Lung (tissue), 12 donors: ENCODE measurements around the gene SCAMP5. TPM values are rescaled to one million over a fixed set of nuclear protein-coding genes. Genes with fewer than 3 reads are reported as not detected.

ENCODE experiments used
- ATAC-seq: fragments of 200-7000 bp; cut with Tn5 transposase; one replicate; pipeline ENCODE4 v1.9.1; 2020; ENCODE audit warnings: moderate number of reproducible peaks; ENCODE audit not compliant: insufficient read depth, low FRiP score
- DNase-seq, 3 donors: peaks; one replicate each; pipeline ENCODE4 v3.0.0-alpha.2; 2013 to 2017
- H3K27ac ChIP-seq, 2 donors: one replicate each; pipeline ENCODE4 v1.5.1; 2013; ENCODE audit warnings: mild to moderate bottlenecking in 2 of 2, moderate library complexity in 2 of 2, control low read depth in 1 of 2, inconsistent platforms in 1 of 2, low read depth in 1 of 2, low read length in 1 of 2
- H3K27me3 ChIP-seq, 3 donors: one replicate each; pipeline ENCODE4 v1.5.1; 2013; ENCODE audit warnings: low read length in 2 of 3; ENCODE audit not compliant: control insufficient read depth in 3 of 3, insufficient read depth in 3 of 3
- H3K36me3 ChIP-seq, 4 donors: one replicate each; pipeline ENCODE4 v1.5.1; 2013; ENCODE audit warnings: low read length in 4 of 4, mild to moderate bottlenecking in 1 of 4, moderate library complexity in 1 of 4; ENCODE audit not compliant: control insufficient read depth in 4 of 4, insufficient read depth in 4 of 4
- H3K4me1 ChIP-seq, 5 donors: one replicate each; pipeline ENCODE4 v1.5.1; 2013; ENCODE audit warnings: low read length in 5 of 5, mild to moderate bottlenecking in 2 of 5, moderate library complexity in 1 of 5; ENCODE audit not compliant: control insufficient read depth in 5 of 5, insufficient read depth in 5 of 5
- H3K4me3 ChIP-seq: one replicate; pipeline ENCODE4 v1.5.1; 2013; ENCODE audit warnings: mild to moderate bottlenecking, control low read depth, moderate library complexity
- H3K9ac ChIP-seq, 2 donors: one replicate each; pipeline ENCODE4 v1.5.1; 2013; ENCODE audit warnings: low read length in 2 of 2, control low read depth in 1 of 2; ENCODE audit not compliant: insufficient read depth in 1 of 2
- H3K9me3 ChIP-seq, 4 donors: one replicate each; pipeline ENCODE4 v1.5.1; 2013; ENCODE audit warnings: low read length in 3 of 4, mild to moderate bottlenecking in 1 of 4, moderate library complexity in 1 of 4; ENCODE audit not compliant: control insufficient read depth in 4 of 4, insufficient read depth in 3 of 4
- WGBS, 2 donors: extraction: QIAGEN DNeasy Blood & Tissue Kit; methylation state at CpG; one replicate each; pipeline ENCODE4 v1.1.7; 2013; 5-methylcytosine and 5-hydroxymethylcytosine counted together
- polyA plus RNA-seq, 2 donors: library from polyadenylated mRNA; stranded (reverse); fragments of 200-250 nt; gene quantifications; one replicate each; pipeline ENCODE4 v1.2.1, GENCODE V29; 2013
- total RNA-seq, 2 donors: library from RNA; depleted of rRNA in 1 of 2; stranded (reverse); fragments of >200 nt in 1 of 2; gene quantifications; one replicate each; pipeline ENCODE4 v1.2.1, GENCODE V29; 2014 to 2021
- TF ChIP-seq, protein P1 (sequence below): IDR thresholded peaks from 2 replicates; pipeline ENCODE4 v1.5.1; 2012; ENCODE audit warnings: mild to moderate bottlenecking; ENCODE audit errors: control extremely low read depth, extremely low read depth
- donor health status: control.
- donor health status: control.
- donor health status: Bipolar disorder and iron deficiency.
- donor health status: healthy.
- donor health status: DM: yes; HTN: yes; CAD: no.

SCAMP5 gene
- total and polyA plus RNA-seq, 4 donors: 0.94 to 9.5 (median 4.3) TPM

DNA sequence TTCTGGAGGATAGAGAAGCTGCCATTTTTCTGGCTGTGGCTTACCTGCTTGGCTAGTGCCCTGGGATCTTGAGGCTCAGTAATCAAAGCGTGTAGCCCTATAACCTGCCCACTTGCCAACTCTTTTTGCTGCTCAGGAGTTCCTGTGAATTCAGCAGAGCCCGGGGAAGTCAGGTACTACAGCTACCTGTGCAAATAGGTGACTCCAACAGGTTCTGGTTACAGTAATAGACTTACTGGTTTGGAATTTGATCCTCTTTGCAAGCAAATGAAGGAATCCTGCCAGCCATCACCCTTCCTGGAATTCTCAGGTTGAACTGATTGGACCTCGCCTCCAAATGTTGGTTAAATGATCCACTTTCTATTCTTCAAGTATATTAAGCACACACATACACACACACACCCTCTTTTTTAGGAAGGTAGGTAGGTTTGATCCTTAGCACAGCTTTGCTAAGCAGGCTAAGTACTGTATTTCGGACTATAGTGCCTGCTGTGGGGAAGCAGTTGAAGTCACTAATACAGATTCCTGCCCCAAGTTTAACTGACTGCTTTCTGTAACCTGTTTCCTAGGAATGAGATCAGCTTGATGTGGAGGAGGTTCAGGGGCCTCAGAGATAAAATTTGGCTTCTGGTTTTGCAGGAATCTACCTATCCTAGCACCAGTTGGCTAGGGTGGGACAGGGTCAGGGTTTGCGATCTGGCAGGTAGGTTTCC, 30.3 kb downstream of the SCAMP5 start:
- H3K27ac ChIP-seq: no peak overlapping the region
- DNase-seq (no peak), ATAC-seq (no peak)
- H3K9me3 ChIP-seq: no peaks in the 10 kb centered on the region
- TF ChIP-seq, protein P1, sequence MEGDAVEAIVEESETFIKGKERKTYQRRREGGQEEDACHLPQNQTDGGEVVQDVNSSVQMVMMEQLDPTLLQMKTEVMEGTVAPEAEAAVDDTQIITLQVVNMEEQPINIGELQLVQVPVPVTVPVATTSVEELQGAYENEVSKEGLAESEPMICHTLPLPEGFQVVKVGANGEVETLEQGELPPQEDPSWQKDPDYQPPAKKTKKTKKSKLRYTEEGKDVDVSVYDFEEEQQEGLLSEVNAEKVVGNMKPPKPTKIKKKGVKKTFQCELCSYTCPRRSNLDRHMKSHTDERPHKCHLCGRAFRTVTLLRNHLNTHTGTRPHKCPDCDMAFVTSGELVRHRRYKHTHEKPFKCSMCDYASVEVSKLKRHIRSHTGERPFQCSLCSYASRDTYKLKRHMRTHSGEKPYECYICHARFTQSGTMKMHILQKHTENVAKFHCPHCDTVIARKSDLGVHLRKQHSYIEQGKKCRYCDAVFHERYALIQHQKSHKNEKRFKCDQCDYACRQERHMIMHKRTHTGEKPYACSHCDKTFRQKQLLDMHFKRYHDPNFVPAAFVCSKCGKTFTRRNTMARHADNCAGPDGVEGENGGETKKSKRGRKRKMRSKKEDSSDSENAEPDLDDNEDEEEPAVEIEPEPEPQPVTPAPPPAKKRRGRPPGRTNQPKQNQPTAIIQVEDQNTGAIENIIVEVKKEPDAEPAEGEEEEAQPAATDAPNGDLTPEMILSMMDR: no peak
- 85 to 89% methylated on average over 5 of the region's 5 CpGs for WGBS, 2 donors
- H3K27me3 ChIP-seq: no peaks in the 10 kb centered on the region
- H3K4me1 ChIP-seq: peaks cover 0 to 21% (median 5%) of the 10 kb centered on the region in 5 donors
- no peak overlapping the region for H3K9ac ChIP-seq
- peaks cover 0 to 1% (median 0%) of the 10 kb centered on the region in 4 donors for H3K36me3 ChIP-seq
- H3K4me3 ChIP-seq: no peak overlapping the region

GRCh38 chr15:75027551-75027950, 32.2 kb downstream of the SCAMP5 start:
- 87 to 93% methylated on average over 7 of the region's 7 CpGs for WGBS, 2 donors
- no peak overlapping the region for H3K27ac ChIP-seq
- TF ChIP-seq, protein P1: no peak
- DNase-seq (no peak), ATAC-seq (no peak)
- H3K36me3 ChIP-seq: peaks cover 0 to 1% (median 0%) of the 10 kb centered on the region in 4 donors
- no peak overlapping the region for H3K9ac ChIP-seq
- H3K4me1 ChIP-seq: peaks cover 0 to 24% (median 5%) of the 10 kb centered on the region in 5 donors
- H3K9me3 ChIP-seq: no peaks in the 10 kb centered on the region
- no peak overlapping the region for H3K4me3 ChIP-seq
- no peaks in the 10 kb centered on the region for H3K27me3 ChIP-seq

DNA sequence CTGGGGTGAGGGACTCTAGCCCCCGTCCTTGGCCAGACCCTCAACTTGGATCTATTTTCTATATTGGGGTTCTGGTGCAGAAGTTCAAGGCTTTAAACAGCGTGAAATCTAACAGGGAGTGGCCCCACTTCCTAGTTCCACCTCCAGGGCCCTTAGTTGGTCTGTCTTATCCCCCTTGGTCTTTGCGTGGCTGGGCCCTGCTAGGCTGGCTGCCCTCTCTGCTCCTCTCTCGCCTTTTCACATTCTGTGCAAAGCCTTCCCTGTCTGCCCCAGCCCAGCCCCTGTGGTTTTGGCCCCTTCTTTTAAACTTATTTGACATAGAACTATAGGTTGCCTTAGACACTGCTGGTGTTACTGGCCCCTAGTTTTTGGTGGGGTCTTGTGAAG, 33.6 kb downstream of the SCAMP5 start:
- 50 to 71% methylated on average over 4 of the region's 4 CpGs for WGBS, 2 donors
- TF ChIP-seq, protein P1: no peak
- ATAC-seq (no peak), DNase-seq (no peak)
- Histone ChIP-seq H3K4me3 (no peak overlapping the region), H3K27ac (peak overlapping the region in 1 of 2 donors; percentile 17), H3K9ac (peak overlapping the region in 1 of 2 donors; percentile 1), H3K4me1 (peaks cover 0 to 24% (median 5%) of the 10 kb centered on the region in 5 donors), H3K27me3 (no peaks in the 10 kb centered on the region), H3K9me3 (no peaks in the 10 kb centered on the region), H3K36me3 (peaks cover 0 to 4% (median under 1%) of the 10 kb centered on the region in 4 donors)
